Activated CD8-positive, alpha-beta T cell treated with anti-CD3 and anti-CD28 coated beads for 36 hours (primary cell): ENCODE measurements around the gene ZEB1. TPM values are rescaled to one million over a fixed set of nuclear protein-coding genes. Genes with fewer than 3 reads are reported as not detected.

ENCODE experiments used
- ATAC-seq: fragments of 200-7000 bp; cut with Tn5 transposase; one replicate; pipeline ENCODE4 v1.10.0; 2021; ENCODE audit warnings: mild to moderate bottlenecking, moderate library complexity
- CTCF ChIA-PET: fragments of 350-600 bp; sonication (Branson Sonifier 250); formaldehyde crosslinking; loops from one replicate; lab custom pipeline; 2021; ENCODE audit warnings: antibody characterized with exemption; lab: Charles Lee
- POLR2A ChIA-PET: fragments of 350-600 bp; sonication (Branson Sonifier 250); formaldehyde crosslinking; loops from one replicate; lab custom pipeline; 2021; ENCODE audit warnings: antibody characterized with exemption; lab: Charles Lee
- DNase-seq: peaks from one replicate; pipeline ENCODE4 v3.0.0-alpha.2; 2020
- H3K27ac Mint-ChIP-seq: one replicate; pipeline ENCODE4 v1.8.0; 2021; ENCODE audit warnings: mild to moderate bottlenecking, mixed read lengths
- H3K27me3 Mint-ChIP-seq: one replicate; pipeline ENCODE4 v1.8.0; 2021; ENCODE audit warnings: mixed read lengths
- H3K36me3 Mint-ChIP-seq: one replicate; pipeline ENCODE4 v1.8.0; 2021; ENCODE audit warnings: low read depth, mixed read lengths
- H3K4me1 Mint-ChIP-seq: one replicate; pipeline ENCODE4 v1.8.0; 2021; ENCODE audit warnings: low read depth, mixed read lengths
- H3K4me3 Mint-ChIP-seq: one replicate; pipeline ENCODE4 v1.8.0; 2021; ENCODE audit warnings: mild to moderate bottlenecking, moderate library complexity, mixed read lengths
- H3K9me3 Mint-ChIP-seq: one replicate; pipeline ENCODE4 v1.8.0; 2021; ENCODE audit warnings: mixed read lengths
- intact Hi-C: fragments of 100-400 bp; cut with micrococcal nuclease; formaldehyde crosslinking; loops from one replicate; pipeline ENCODE4 v1.10.0; 2022
- total RNA-seq, 2 experiments: library from RNA; stranded (reverse); gene quantifications; one replicate each; pipeline ENCODE4 v1.2.3, GENCODE V29; 2021
- TF ChIP-seq, protein P1 (sequence below): fragments of 200-600 bp; IDR thresholded peaks from one replicate; pipeline ENCODE4 v1.8.0; 2022; ENCODE audit warnings: antibody characterized with exemption, mild to moderate bottlenecking

The ZEB1 gene
- total RNA-seq, 2 experiments from 2014 or later: 28.4 to 29.7 TPM

DNA sequence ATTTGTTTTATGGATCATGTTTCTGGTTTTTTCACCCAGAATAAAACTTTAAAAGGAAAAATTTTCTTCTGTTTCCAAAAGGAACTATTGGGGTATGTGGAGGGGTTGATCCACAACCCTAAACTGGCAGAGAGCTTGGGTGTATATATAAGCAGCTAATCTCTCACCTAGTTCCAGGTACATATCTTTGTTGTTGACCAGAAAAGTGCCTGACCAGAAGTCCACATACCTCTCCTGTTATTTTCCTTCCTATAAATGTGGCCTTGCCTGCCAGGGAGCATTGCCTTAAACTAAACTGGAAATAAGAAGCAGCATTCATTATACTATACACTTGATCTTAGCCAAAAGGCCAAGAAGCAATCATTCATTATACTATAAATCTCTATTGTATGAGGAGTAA lies 112.0 kb downstream of the ZEB1 start:
- Mint-ChIP-seq H3K27me3 (no peaks in the 10 kb centered on the region), H3K9me3 (peaks cover 15% of the 10 kb centered on the region), H3K4me3 (no peak overlapping the region), H3K27ac (no peak overlapping the region), H3K4me1 (peaks cover 31% of the 10 kb centered on the region), H3K36me3 (peaks cover 21% of the 10 kb centered on the region)
- CTCF ChIA-PET: no interaction called here
- intact Hi-C loops: no loop called here
- POLR2A ChIA-PET: interaction anchor here (0.5 kb wide), 1 partner anchor 12 kb away, joined by 3 read pairs; no protein-coding TSS in a partner anchor
- TF ChIP-seq, protein P1, sequence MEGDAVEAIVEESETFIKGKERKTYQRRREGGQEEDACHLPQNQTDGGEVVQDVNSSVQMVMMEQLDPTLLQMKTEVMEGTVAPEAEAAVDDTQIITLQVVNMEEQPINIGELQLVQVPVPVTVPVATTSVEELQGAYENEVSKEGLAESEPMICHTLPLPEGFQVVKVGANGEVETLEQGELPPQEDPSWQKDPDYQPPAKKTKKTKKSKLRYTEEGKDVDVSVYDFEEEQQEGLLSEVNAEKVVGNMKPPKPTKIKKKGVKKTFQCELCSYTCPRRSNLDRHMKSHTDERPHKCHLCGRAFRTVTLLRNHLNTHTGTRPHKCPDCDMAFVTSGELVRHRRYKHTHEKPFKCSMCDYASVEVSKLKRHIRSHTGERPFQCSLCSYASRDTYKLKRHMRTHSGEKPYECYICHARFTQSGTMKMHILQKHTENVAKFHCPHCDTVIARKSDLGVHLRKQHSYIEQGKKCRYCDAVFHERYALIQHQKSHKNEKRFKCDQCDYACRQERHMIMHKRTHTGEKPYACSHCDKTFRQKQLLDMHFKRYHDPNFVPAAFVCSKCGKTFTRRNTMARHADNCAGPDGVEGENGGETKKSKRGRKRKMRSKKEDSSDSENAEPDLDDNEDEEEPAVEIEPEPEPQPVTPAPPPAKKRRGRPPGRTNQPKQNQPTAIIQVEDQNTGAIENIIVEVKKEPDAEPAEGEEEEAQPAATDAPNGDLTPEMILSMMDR: no peak
- no peak for DNase-seq
- ATAC-seq: no peak

- Mint-ChIP-seq H3K27me3 (no peaks in the 10 kb centered on the region), H3K4me1 (peaks cover 5% of the 10 kb centered on the region), H3K4me3 (no peak overlapping the region), H3K9me3 (peaks cover 17% of the 10 kb centered on the region), H3K27ac (no peak overlapping the region), H3K36me3 (peaks cover 25% of the 10 kb centered on the region)
- intact Hi-C loops: no loop called here
- POLR2A ChIA-PET: no interaction called here
- DNase-seq (no peak), ATAC-seq (no peak)
- CTCF ChIA-PET: no interaction called here
- TF ChIP-seq, protein P1: no peak
Measured at GRCh38 chr10:31437959-31438358, 118.9 kb downstream of the ZEB1 start.

DNA sequence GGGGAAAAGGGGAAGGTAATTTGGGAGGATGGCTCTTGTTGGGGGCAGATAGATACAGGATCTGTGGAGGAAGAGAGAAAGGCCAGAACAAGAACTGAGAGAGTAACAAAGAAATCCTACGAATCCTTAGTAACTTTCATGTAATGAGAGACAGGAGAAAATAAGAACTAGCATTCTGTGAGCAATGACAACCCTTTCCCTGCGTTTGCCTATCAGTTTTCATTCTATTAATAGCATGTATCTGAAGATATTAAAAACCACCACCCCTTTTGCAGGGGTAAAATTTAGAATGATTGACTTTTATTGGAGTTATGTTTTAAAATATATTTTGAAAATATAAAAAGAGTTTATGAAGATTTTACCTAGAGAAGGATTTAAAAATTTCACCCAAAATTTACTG lies 132.8 kb downstream of the ZEB1 start:
- Mint-ChIP-seq H3K4me3 (no peak overlapping the region), H3K27ac (no peak overlapping the region), H3K27me3 (no peaks in the 10 kb centered on the region), H3K9me3 (peaks cover 23% of the 10 kb centered on the region), H3K36me3 (peaks cover 37% of the 10 kb centered on the region), H3K4me1 (peaks cover 20% of the 10 kb centered on the region)
- DNase-seq: no peak
- ChIA-PET CTCF (no interaction called here), POLR2A (no interaction called here)
- TF ChIP-seq, protein P1: no peak
- ATAC-seq: no peak
- intact Hi-C loops: no loop called here

DNA sequence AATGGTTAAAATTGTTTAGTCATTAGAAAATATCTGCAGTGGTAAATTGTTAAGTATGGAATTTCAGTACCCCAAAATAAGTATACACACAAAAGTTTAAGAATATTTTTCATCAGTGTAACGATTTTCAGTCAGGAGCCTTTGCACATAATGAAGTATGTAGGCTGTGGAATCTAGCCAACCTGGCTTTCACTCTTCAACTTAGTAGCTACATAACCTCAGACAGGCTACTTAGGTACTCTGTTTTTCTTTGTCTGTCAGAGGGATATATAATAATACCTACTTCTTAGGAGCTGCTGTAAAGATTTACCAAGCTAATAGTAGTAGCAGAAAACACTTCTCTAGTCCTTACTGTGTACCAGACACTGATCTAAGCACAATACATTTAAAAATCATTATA lies 137.5 kb downstream of the ZEB1 start:
- TF ChIP-seq, protein P1: no peak
- Mint-ChIP-seq H3K4me3 (no peak overlapping the region), H3K36me3 (peaks cover 39% of the 10 kb centered on the region), H3K9me3 (peaks cover 22% of the 10 kb centered on the region), H3K4me1 (peaks cover 24% of the 10 kb centered on the region), H3K27me3 (no peaks in the 10 kb centered on the region), H3K27ac (no peak overlapping the region)
- intact Hi-C loops: no loop called here
- DNase-seq (no peak), ATAC-seq (no peak)
- ChIA-PET CTCF (interaction anchor here (1.1 kb wide), 1 partner anchor 11 kb away, joined by 4 read pairs; no protein-coding TSS in a partner anchor), POLR2A (no interaction called here)

- ATAC-seq (no peak), DNase-seq (no peak)
- CTCF ChIA-PET: interaction anchor here (1.1 kb wide), 1 partner anchor 10 kb away, joined by 4 read pairs; no protein-coding TSS in a partner anchor
- peaks cover 26% of the 10 kb centered on the region for H3K9me3 Mint-ChIP-seq
- TF ChIP-seq, protein P1: no peak
- POLR2A ChIA-PET: no interaction called here
- no peak overlapping the region for H3K4me3 Mint-ChIP-seq
- H3K4me1 Mint-ChIP-seq: peaks cover 19% of the 10 kb centered on the region
- H3K27me3 Mint-ChIP-seq: no peaks in the 10 kb centered on the region
- no peak overlapping the region for H3K27ac Mint-ChIP-seq
- intact Hi-C loops: no loop called here
- H3K36me3 Mint-ChIP-seq: peaks cover 46% of the 10 kb centered on the region
Measured at GRCh38 chr10:31457858-31458257, 138.8 kb downstream of the ZEB1 start.
